ENCODE measurements around the gene TUBB3. TPM values are rescaled to one million over a fixed set of nuclear protein-coding genes. Genes with fewer than 3 reads are reported as not detected.

TUBB3 gene
- total RNA-seq, 1 donor from 2014 or later: 26.4 TPM

DNA sequence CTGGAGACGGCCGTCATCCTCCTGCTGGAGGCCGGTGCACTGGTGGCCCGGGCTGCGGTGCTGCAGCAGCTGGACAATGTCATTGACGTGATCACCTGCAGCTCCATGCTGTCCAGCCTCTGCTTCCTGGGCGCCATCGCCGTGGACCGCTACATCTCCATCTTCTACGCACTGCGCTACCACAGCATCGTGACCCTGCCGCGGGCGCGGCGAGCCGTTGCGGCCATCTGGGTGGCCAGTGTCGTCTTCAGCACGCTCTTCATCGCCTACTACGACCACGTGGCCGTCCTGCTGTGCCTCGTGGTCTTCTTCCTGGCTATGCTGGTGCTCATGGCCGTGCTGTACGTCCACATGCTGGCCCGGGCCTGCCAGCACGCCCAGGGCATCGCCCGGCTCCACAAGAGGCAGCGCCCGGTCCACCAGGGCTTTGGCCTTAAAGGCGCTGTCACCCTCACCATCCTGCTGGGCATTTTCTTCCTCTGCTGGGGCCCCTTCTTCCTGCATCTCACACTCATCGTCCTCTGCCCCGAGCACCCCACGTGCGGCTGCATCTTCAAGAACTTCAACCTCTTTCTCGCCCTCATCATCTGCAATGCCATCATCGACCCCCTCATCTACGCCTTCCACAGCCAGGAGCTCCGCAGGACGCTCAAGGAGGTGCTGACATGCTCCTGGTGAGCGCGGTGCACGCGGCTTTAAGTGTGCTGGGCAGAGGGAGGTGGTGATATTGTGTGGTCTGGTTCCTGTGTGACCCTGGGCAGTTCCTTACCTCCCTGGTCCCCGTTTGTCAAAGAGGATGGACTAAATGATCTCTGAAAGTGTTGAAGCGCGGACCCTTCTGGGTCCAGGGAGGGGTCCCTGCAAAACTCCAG lies 3.4 kb upstream of the TUBB3 start:
- peaks cover 37% of the 10 kb centered on the region for H3K27me3 Mint-ChIP-seq (ENCODE audit: low read depth)
- H3K27ac Mint-ChIP-seq: no peak overlapping the region
- H3K9me3 Mint-ChIP-seq: no peaks in the 10 kb centered on the region
- DNase-seq (ENCODE audit: low spot score in 2 of 2, unreplicated experiment in 2 of 2): no peak
- TF ChIP-seq, protein P1, sequence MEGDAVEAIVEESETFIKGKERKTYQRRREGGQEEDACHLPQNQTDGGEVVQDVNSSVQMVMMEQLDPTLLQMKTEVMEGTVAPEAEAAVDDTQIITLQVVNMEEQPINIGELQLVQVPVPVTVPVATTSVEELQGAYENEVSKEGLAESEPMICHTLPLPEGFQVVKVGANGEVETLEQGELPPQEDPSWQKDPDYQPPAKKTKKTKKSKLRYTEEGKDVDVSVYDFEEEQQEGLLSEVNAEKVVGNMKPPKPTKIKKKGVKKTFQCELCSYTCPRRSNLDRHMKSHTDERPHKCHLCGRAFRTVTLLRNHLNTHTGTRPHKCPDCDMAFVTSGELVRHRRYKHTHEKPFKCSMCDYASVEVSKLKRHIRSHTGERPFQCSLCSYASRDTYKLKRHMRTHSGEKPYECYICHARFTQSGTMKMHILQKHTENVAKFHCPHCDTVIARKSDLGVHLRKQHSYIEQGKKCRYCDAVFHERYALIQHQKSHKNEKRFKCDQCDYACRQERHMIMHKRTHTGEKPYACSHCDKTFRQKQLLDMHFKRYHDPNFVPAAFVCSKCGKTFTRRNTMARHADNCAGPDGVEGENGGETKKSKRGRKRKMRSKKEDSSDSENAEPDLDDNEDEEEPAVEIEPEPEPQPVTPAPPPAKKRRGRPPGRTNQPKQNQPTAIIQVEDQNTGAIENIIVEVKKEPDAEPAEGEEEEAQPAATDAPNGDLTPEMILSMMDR (IDR thresholded peaks at IDR 0.05; ENCODE audit: unreplicated experiment): no peak
- no peaks in the 10 kb centered on the region for H3K36me3 Mint-ChIP-seq
- peaks cover 26% of the 10 kb centered on the region for H3K4me1 Mint-ChIP-seq
- peak overlapping the region; percentile 40 for H3K4me3 Mint-ChIP-seq

DNA sequence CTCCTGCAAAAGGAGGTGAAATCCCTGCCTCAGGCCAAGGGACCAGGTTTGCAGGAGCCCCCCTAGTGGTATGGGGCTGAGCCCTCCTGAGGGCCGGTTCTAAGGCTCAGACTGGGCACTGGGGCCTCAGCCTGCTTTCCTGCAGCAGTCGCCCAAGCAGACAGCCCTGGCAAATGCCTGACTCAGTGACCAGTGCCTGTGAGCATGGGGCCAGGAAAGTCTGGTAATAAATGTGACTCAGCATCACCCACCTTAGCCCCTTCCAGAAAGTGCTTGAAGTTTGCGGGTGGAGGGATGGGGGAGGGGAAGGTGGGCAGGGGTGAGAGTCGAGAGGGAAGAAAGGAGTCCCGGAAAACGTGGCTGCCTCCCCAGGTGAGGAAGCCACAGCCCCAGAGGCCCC lies 2.4 kb upstream of the TUBB3 start:
- DNase-seq (ENCODE audit: low spot score in 2 of 2, unreplicated experiment in 2 of 2): no peak
- Mint-ChIP-seq H3K4me1 (peaks cover 26% of the 10 kb centered on the region), H3K27ac (no peak overlapping the region), H3K9me3 (no peaks in the 10 kb centered on the region), H3K36me3 (no peaks in the 10 kb centered on the region), H3K4me3 (no peak overlapping the region), H3K27me3 (ENCODE audit: low read depth) (peaks cover 46% of the 10 kb centered on the region)
- TF ChIP-seq, protein P1 (IDR thresholded peaks at IDR 0.05; ENCODE audit: unreplicated experiment): no peak

DNA sequence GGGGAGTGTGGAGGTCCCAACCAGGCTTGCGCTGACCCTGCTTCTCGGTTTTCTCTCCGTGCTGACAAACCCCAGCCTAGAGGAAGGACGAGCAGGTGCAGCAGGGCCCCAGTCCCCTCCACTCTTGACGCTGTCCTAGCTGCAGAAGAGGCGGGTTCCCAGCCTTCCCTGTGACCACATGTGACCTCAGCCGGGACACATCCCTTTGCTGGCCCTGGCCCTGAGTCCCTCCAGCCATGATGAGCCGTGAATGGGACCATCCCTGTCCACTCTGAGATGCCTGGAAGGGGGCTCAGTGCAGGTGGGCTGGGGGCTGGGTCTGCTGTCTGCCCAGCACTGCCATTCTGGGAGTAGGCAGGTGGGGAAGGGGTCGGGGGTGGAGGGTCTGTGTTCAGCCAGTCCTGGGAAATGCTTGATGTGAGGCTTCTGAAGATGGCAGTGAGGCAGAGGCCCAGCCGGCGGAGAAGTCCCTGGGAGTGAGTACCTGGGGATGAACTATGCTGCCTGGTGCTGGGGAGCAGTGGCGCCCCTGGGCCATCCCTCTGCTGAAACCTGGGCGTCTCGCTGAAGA lies 1.9 kb upstream of the TUBB3 start:
- TF ChIP-seq, protein P1 (IDR thresholded peaks at IDR 0.05; ENCODE audit: unreplicated experiment): no peak
- H3K27ac Mint-ChIP-seq: no peak overlapping the region

DNA sequence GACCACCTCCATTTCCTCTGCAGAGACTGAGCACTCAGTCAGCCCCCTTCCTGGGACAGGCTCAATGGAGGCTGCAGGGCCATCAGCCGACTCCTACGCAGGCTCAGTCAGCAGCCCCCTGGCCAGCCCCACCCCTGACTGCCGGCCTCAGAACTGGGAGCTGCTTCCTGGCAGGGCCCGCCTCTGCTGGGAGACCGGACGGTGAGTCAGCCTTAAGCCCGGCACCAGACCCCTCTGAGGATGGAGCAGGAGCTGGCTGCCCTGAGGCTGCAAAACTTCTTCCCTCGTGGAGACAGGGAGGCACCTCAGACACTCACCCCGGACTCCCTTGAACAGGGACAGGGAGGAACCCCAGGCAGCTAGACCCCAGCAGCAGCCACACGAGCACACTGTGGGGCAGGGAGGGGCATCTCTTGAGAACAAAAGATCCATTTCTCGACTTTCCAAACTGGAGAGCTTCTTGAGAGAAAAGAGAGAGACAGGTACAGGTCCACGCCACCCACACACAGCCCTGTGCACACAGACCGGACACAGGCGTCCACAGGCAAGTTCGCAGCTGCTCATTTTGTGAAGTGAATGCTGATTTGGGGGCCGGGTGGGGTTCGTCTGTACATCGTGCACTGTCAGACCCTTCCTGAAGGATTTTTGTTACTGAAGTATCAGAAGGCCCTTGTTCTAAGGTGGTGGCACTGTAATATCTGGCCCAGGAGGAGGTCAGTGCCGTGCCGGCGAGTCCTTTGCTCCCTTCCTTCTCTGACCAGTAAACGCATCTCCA lies 1.3 kb upstream of the TUBB3 start:
- H3K36me3 Mint-ChIP-seq: no peaks in the 10 kb centered on the region
- peak; percentile 53 to 71 for DNase-seq (ENCODE audit: low spot score in 2 of 2, unreplicated experiment in 2 of 2)
- no peaks in the 10 kb centered on the region for H3K9me3 Mint-ChIP-seq
- TF ChIP-seq, protein P1 (IDR thresholded peaks at IDR 0.05; ENCODE audit: unreplicated experiment): no peak
- peaks cover 51% of the 10 kb centered on the region for H3K27me3 Mint-ChIP-seq (ENCODE audit: low read depth)
- peaks cover 26% of the 10 kb centered on the region for H3K4me1 Mint-ChIP-seq
- peak overlapping the region; percentile 91 for H3K27ac Mint-ChIP-seq
- peak overlapping the region; percentile 85 for H3K4me3 Mint-ChIP-seq

More for the DNA sequence above, 1.9 kb upstream of the TUBB3 start:
- DNase-seq (ENCODE audit: low spot score in 2 of 2, unreplicated experiment in 2 of 2): no peak
- Mint-ChIP-seq H3K9me3 (no peaks in the 10 kb centered on the region), H3K4me1 (peaks cover 26% of the 10 kb centered on the region), H3K4me3 (peak overlapping the region; percentile 85), H3K27me3 (ENCODE audit: low read depth) (peaks cover 46% of the 10 kb centered on the region), H3K36me3 (no peaks in the 10 kb centered on the region)

DNA sequence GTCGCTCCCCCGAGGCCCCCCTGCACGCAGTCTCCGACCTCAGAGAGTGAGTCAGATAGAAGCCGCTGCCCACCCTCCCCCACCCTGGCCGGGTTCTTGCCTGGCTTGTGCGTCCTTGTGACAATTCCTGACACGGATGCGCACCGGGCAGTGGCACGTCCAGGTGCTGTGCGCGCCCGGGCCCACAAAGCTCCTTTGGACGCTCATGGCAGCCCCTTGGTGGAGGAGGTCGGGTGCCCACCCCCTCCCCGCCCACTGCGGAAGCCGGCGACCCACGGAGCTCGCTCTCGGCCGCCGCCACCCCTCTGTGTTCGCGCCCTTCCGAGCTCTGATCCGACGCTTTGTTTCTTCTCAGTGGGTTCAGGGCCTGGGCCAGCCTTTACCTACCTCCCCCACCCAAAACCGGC lies 662 bp upstream of the TUBB3 start:
- Mint-ChIP-seq H3K4me1 (peaks cover 25% of the 10 kb centered on the region), H3K4me3 (peak overlapping the region; percentile 85), H3K27ac (peak overlapping the region; percentile 91), H3K9me3 (no peaks in the 10 kb centered on the region), H3K27me3 (ENCODE audit: low read depth) (peaks cover 51% of the 10 kb centered on the region), H3K36me3 (no peaks in the 10 kb centered on the region)
- TF ChIP-seq, protein P1 (IDR thresholded peaks at IDR 0.05; ENCODE audit: unreplicated experiment): no peak
- peak in 1 of 2 experiments; percentile 54 for DNase-seq (ENCODE audit: low spot score in 2 of 2, unreplicated experiment in 2 of 2)

Measured in mesothelial cell of epicardium (in vitro differentiated cells).